Spleen (tissue), 11 donors: ENCODE results near the gene CEND1. TPM values are rescaled to one million over a fixed set of nuclear protein-coding genes. Genes with fewer than 3 reads are reported as not detected.

Source experiments
- DNase-seq: peaks from one replicate; pipeline ENCODE4 v3.0.0-alpha.2; 2020
- H3K27ac ChIP-seq, 8 donors: fragments of 200-600 bp; sonication (generic) in 7 of 8; 1 replicate in 4 of 8; 2 replicates in 4 of 8; pipeline versions ENCODE4 v1.5.0 to v1.8.0; 2016 to 2021; ENCODE audit warnings: inconsistent platforms in 4 of 8, mild to moderate bottlenecking in 4 of 8, moderate library complexity in 1 of 8
- H3K27me3 ChIP-seq, 7 donors: fragments of 200-600 bp; sonication (generic) in 6 of 7; replicated peaks in 1 of 7; 1 replicate in 4 of 7; 2 replicates in 3 of 7; pipeline versions ENCODE4 v1.5.0 to v1.8.0; 2016 to 2021; ENCODE audit warnings: inconsistent platforms in 3 of 7, mild to moderate bottlenecking in 1 of 7
- H3K36me3 ChIP-seq, 6 donors: fragments of 200-600 bp; sonication (generic) in 5 of 6; 1 replicate in 4 of 6; 2 replicates in 2 of 6; pipeline versions ENCODE4 v1.5.0 to v1.8.0; 2016 to 2021; ENCODE audit warnings: inconsistent platforms in 2 of 6
- H3K4me1 ChIP-seq, 6 donors: fragments of 200-600 bp; sonication (generic) in 5 of 6; 1 replicate in 3 of 6; 2 replicates in 3 of 6; pipeline versions ENCODE4 v1.5.0 to v1.8.0; 2016 to 2021; ENCODE audit warnings: inconsistent platforms in 3 of 6
- H3K4me3 ChIP-seq, 8 donors: fragments of 200-600 bp; sonication (generic) in 7 of 8; 1 replicate in 4 of 8; 2 replicates in 4 of 8; pipeline versions ENCODE4 v1.5.0 to v1.8.0; 2016 to 2021; ENCODE audit warnings: inconsistent platforms in 4 of 8, mild to moderate bottlenecking in 4 of 8, moderate library complexity in 2 of 8
- H3K9me3 ChIP-seq, 8 donors: fragments of 200-600 bp; sonication (generic) in 7 of 8; 1 replicate in 4 of 8; 2 replicates in 4 of 8; pipeline versions ENCODE4 v1.5.0 to v1.8.0; 2016 to 2021; ENCODE audit warnings: inconsistent platforms in 4 of 8
- CTCF ChIP-seq, 11 experiments: fragments of 200-600 bp in 7 of 11; fragments of 450-650 bp in 4 of 11; sonication (generic) in 4 of 11; IDR thresholded peaks in 8 of 11; conservative IDR thresholded peaks in 3 of 11; 1 replicate in 7 of 11; 2 replicates in 4 of 11; pipeline versions ENCODE4 v1.4.0 to v1.8.0; 2016 to 2021; ENCODE audit warnings: antibody characterized with exemption in 11 of 11, inconsistent platforms in 4 of 11, mild to moderate bottlenecking in 1 of 11
- POLR2A ChIP-seq, 3 donors: fragments of 450-650 bp; IDR thresholded peaks; one replicate each; pipeline ENCODE4 v1.5.1; 2017; ENCODE audit warnings: antibody characterized with exemption in 3 of 3, mild to moderate bottlenecking in 1 of 3
- POLR2AphosphoS5 ChIP-seq, 3 donors: sonication (generic); formaldehyde crosslinking; IDR thresholded peaks; one replicate each; pipeline ENCODE4 v1.5.1; 2017; ENCODE audit warnings: antibody characterized with exemption in 3 of 3
- WGBS, 5 donors: extraction: QIAGEN DNeasy Blood & Tissue Kit in 3 of 5; methylation state at CpG; one replicate each; pipeline versions ENCODE4 v1.1.5 to v1.1.7; 2013 to 2018; 5-methylcytosine and 5-hydroxymethylcytosine counted together
- intact Hi-C: fragments of 100-400 bp; cut with DNase I; formaldehyde crosslinking; loops from one replicate; pipeline ENCODE4 v1.15.0; 2023; ENCODE audit warnings: low total_unique reads
- polyA plus RNA-seq, 3 donors: library from polyadenylated mRNA; stranded (reverse); fragments of 200-250 nt; gene quantifications; one replicate each; pipeline ENCODE4 v1.2.1, GENCODE V29; 2013
- total RNA-seq, 7 donors: library from RNA; depleted of rRNA in 3 of 7; stranded (reverse); fragments of >200 nt in 3 of 7; fragmentation: NEBNext Ultra II Directional in 4 of 7; extraction: Animal tissue kit (Norgen Biotek cat#: 25700) in 4 of 7; gene quantifications; one replicate each; pipeline versions ENCODE4 v1.1.0 to v1.2.1, GENCODE V29; 2016 to 2021
- donor health status: healthy with polysubstance abuse.
- donor health status: DM: no; HTN: no; CAD: no; lungs with moderate emphysema.
- donor health status: DM: no; HTN: no; CAD: no.
- donor health status: Bipolar disorder and iron deficiency.
- donor health status: healthy.
- donor health status: DM: no; HTN: no; CAD: no.
- donor health status: DM: yes; HTN: yes; CAD: no.

Gene CEND1
- total and polyA plus RNA-seq, 10 donors, result 0.29 to 0.42 (median 0.42) TPM; not detected in 7

GRCh38 chr11:747158-748006, 42.5 kb downstream of the CEND1 start, which contains the start of gene TALDO1:
Gene TALDO1, plus strand, starts transcription at chr11:747464. Its CDS starts 18 bp downstream, at chr11:747482.
- intact Hi-C loops, result no loop called here
- 0 to 1% (median 1%) methylated on average over 13 to 112 of the region's 112 CpGs for WGBS, 5 donors

GRCh38 chr11:746289-747157, 43.4 kb downstream of the CEND1 start:
- intact Hi-C loops, result no loop called here
- peaks cover 21 to 62% (median 41%) of the 10 kb centered on the region in 6 donors for H3K4me1 ChIP-seq
- DNase-seq, result peak; percentile 67
- no peak for TF ChIP-seq POLR2AphosphoS5 (IDR thresholded peaks at IDR 0.05)
- no peak for TF ChIP-seq CTCF (IDR thresholded peaks at IDR 0.05 in 8 of 11, conservative IDR thresholded peaks at IDR 0.05 in 3 of 11)
- no peak for TF ChIP-seq POLR2A (IDR thresholded peaks at IDR 0.05)
- no peaks in the 10 kb centered on the region for H3K9me3 ChIP-seq
- H3K4me3 ChIP-seq, result peak overlapping the region; percentile 85 to 98 (median 96)
- 23 to 41% (median 28%) methylated on average over 26 to 46 of the region's 46 CpGs for WGBS, 5 donors
- H3K36me3 ChIP-seq, result peaks cover 0 to 15% (median 0%) of the 10 kb centered on the region in 6 donors
- peak overlapping the region in 7 of 8 donors; percentile 86 to 99 (median 92) for H3K27ac ChIP-seq
- H3K27me3 ChIP-seq, result no peaks in the 10 kb centered on the region

More at GRCh38 chr11:747158-748006, 42.5 kb downstream of the CEND1 start, which contains the start of gene TALDO1:
- Histone ChIP-seq H3K27ac (peak within 1 kb of the TSS; percentile 58 to 99 (median 91)), H3K36me3 (peaks cover 0 to 23% (median 1%) of the 10 kb centered on the region in 6 donors), H3K4me1 (peaks cover 21 to 70% (median 43%) of the 10 kb centered on the region in 6 donors), H3K27me3 (no peaks in the 10 kb centered on the region), H3K9me3 (no peaks in the 10 kb centered on the region), H3K4me3 (peak within 1 kb of the TSS; percentile 85 to 98 (median 96))
- TF ChIP-seq POLR2A (IDR thresholded peaks at IDR 0.05) (peak in 1 of 3 donors; percentile 44), CTCF (IDR thresholded peaks at IDR 0.05 in 8 of 11, conservative IDR thresholded peaks at IDR 0.05 in 3 of 11) (peak in 7 of 11 experiments; percentile 21 to 67 (median 48)), POLR2AphosphoS5 (IDR thresholded peaks at IDR 0.05) (peak; percentile 86 to 90 (median 89))
- peak; percentile 98 for DNase-seq

- peak overlapping the region in 3 of 8 donors; percentile 26 to 99 (median 97) for H3K27ac ChIP-seq
- intact Hi-C loops, result no loop called here
- H3K36me3 ChIP-seq, result peaks cover 0 to 4% (median 0%) of the 10 kb centered on the region in 6 donors
- H3K27me3 ChIP-seq, result no peaks in the 10 kb centered on the region
- no peak for DNase-seq
- TF ChIP-seq POLR2A (IDR thresholded peaks at IDR 0.05), result no peak
- TF ChIP-seq POLR2AphosphoS5 (IDR thresholded peaks at IDR 0.05), result no peak
- TF ChIP-seq CTCF (IDR thresholded peaks at IDR 0.05 in 8 of 11, conservative IDR thresholded peaks at IDR 0.05 in 3 of 11), result no peak
- H3K9me3 ChIP-seq, result no peaks in the 10 kb centered on the region
- peaks cover 21 to 51% (median 36%) of the 10 kb centered on the region in 6 donors for H3K4me1 ChIP-seq
- H3K4me3 ChIP-seq, result no peak overlapping the region
- WGBS, 5 donors, result 9 to 23% (median 17%) methylated on average over 1 of the region's 1 CpG
Measured at GRCh38 chr11:745428-745827, 44.5 kb downstream of the CEND1 start.
